GM18505 (cell line): ENCODE data around the gene ALKBH6.

Source experiments
- ATAC-seq: cut with Tn5 transposase; IDR thresholded peaks from one replicate; pipeline ENCODE4 v1.9.1; 2021; ENCODE audit not compliant: unreplicated experiment
- POLR2A ChIP-seq: IDR thresholded peaks from 4 replicates; pipeline ENCODE4 v1.6.1; 2011; ENCODE audit warnings: borderline replicate concordance; ENCODE audit not compliant: insufficient read depth, insufficient read length; ENCODE audit errors: extremely low read depth

Gene ALKBH6

DNA sequence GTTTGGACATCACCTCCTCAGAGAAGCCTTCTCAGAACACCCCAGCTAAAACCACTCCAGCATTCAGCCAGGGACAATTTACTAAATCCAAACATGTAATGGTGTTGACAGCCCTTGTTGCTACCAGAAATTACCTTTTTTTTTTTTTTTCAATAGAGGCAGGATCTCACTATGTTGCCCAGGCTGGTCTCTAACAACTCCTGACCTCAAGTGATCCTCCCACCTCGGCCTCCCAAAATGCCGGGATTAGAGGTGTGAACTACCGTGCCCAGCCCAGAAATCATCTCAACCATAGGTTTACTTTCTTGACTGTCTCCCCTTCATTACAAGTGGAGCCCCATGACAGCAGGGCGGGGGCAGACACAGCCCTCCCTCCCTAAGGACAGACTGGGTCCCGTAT lies 9.4 kb upstream of the ALKBH6 start:
- no peak for ATAC-seq
- TF ChIP-seq POLR2A, result no peak

DNA sequence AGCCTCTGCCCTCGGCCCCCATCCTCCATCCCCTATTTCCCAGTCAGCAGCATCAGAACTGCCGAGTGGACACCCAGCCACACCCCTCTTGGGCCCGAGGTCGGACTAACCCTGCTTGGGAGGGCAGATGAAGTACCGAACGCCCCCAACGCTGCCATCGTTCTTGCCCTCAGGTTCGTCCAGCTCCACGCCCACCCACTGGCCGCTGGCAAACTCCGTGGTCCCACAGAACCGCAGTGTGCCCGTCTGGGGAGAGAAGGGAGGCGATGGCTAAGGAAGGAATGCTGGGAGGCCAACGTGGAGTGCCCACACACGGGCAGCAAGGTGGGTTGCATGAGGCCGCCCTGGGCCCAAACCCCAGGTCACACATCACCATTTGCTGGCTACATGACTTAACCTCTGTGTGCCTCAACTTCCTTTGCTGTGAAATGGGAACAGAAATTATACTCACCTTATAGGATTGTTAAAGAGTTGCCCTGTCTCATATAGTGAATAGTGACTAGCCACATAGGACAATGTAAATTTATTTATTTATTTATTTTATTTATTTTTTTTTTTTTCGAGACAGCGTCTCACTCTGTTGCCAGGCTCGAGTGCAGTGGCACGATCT lies 5.2 kb upstream of the ALKBH6 start:
- ATAC-seq, result no peak
- no peak for TF ChIP-seq POLR2A

DNA sequence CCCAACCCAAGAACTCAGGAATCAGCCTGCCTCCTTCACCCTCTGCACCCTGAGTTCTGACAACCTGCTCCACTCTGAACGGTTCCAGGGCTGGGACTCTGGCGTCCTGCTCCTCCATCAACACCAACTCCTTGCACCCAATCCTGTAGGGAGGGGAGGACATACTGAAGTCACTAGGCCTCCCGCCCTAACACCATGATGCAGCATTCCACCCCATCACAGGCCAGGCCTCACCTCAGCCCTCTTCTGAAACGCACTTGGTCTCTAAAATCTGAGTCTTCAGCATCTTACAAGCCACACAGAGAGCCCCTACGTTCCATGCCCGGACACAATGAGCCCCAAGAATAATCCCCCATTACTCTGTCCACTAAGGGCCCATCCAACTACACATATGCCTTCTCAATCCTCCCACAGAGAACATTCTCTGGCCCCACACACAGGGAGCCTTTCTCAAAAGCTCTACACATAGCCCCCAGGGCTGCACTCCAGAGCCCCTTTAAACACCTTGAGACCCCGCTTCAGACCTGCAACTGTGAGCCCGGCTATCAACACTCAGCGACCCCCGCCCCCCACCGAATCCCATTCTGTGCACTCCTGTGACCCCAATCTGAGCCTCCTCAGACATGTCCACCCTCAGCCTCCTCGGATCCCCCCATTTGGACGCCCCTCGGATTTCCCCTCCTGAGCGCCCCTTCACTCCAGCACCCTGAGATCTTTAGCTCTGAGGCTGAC lies 567 bp downstream of the ALKBH6 start:
- no peak for ATAC-seq
- no peak for TF ChIP-seq POLR2A

DNA sequence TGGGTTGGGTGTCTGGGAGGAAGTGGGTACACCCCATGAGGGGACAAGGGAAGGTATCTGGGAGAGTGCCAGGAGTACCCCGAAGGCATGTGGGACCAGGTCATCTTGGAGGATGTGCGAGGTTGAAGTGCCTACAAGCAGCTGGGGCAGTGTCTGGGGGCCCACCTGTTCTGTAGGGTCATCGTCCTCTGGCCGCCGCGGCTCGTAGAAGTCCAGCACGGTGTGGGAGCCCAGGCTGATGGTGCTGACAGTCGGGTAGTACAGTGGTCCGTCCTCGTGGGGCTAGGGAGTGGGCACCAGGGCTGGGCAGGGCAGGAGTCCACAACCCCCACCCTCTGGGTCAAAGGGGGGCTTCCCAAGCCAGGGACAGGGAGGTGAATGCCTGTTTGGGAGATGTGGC lies 3.6 kb downstream of the ALKBH6 start:
- TF ChIP-seq POLR2A, result no peak
- ATAC-seq, result no peak

DNA sequence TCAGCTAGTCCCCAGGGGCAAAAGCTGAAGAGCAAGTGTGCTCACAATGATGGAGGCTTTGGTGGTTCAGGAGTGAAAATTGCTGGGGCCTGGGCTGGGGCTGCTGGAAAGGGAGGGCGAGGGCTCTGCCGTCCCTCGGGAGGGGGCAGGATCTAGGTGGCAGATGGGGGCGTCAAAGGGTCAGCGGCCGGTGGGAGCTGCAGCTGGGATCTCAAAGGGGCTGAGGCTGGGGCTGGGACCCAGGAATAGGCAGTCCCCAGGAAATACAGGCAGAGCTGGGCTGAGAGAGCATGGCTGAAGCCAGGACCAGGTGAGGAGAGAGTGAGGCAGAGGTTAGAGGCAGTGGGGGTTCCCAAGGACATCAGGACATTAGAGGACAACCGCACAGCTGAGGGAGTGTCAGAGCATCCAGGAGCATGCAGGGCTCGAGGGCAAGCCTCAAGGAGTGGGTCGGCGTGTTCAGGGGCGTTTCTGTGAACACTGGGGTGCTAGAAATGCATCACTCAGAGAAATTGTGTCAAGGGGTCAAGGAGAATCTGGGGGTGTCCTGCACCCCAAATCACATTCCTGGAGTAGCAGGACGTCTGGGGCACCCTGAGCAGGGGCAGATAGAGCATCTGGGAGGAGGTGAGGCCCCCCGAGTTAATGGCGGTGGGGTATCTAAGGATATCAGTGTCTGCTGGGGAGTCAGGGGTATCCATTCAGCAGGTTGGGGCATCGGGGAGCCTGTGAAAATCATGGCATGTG lies 4.2 kb downstream of the ALKBH6 start:
- ATAC-seq, result no peak
- TF ChIP-seq POLR2A, result no peak

DNA sequence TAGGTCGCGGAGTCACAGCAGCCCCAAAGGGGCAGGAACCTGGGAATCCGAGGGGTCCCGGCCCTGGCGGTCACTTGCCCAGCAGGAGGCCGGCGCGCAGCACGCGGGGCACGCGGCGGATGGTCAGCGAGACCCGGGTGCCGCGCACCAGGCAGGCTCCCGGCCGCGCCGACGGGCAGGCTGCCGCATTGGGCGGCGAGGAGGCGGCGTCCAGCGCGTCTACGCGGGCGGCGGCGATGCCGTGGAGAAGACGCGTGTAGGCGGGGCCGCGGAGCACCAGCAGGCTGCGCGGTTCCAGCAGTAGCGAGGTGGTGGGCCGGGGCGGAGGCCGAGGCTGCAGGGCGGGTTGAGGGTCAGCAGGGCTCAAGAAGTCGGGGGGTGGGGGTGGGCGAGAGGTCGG lies 4.8 kb downstream of the ALKBH6 start:
- no peak for ATAC-seq
- TF ChIP-seq POLR2A, result peak; percentile 28

DNA sequence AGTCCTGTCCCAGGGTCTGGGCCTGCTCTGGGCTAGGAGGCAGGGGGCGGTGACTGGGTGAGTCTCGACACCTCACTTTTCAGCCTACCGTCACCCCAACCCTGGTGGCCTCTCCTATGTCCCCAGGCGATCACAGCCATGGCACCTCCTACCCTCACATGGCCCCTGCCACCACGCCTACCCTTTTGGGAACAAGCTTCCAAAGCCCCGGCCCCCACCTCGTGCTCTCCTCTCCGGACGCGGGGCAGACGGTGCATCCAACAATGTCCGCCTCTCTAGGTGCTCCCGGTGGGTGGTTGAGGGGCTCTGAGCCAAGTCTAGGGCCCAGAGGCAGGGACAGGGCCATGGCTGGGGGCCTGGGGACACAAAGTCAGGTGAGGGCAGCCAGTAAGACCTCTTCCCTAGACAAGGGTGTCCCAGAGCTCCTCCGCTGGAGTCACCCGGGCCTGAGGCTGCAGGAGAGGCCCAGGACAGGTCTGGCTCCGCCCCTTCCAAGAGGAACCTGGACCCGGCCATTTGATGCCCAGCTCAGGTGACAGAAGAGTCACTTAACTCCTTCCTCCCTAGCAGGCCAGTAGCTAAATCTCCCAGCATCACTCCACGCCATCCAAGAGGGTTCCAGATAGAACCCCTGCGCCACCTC lies 5.6 kb downstream of the ALKBH6 start, which contains the start of gene SYNE4:
SYNE4 (minus strand) TSS at position 478 of the 643 bp plus-strand sequence; CDS start at position 346, 132 bp downstream.
- ATAC-seq, result no peak
- no peak for TF ChIP-seq POLR2A

DNA sequence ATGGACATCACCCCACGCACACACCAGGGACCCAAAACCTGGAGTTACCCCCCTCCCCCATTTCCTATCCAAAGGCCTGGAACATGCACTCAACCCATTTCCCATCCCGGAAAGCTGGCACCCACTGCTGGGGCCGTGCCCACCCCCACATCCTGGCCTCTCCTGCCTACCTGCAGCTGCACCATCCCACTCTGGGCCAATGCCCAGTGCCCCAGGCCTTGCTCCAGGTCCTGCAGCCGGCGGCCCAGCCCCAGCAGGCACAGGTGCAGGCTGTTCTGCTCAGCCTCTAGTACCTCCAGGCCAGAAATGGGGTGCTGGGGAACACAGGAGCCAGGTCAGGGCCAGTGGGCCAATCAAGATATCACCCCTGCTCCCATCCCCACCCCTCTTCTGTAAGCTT lies 7.1 kb downstream of the ALKBH6 start:
- TF ChIP-seq POLR2A, result no peak
- ATAC-seq, result no peak

DNA sequence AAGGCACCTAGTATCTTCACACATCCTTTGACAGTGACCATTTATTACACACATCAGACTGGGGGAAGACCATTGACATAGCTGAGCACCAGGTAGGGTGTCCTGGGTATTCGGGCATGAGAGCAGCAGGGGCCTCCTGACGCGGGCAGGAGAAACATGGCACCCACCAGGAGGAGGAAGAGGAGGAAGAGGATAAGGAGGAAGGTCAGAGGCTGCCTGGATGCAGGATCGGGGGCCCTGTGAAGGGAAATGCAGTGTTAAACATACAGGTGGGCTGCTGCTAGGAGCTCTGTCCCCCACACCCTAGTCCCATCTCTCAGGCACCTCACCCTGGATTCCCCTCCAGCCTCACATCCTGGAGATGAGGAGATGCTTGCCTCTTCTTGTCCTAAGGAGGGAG lies 10.7 kb downstream of the ALKBH6 start:
- TF ChIP-seq POLR2A, result no peak
- no peak for ATAC-seq

DNA sequence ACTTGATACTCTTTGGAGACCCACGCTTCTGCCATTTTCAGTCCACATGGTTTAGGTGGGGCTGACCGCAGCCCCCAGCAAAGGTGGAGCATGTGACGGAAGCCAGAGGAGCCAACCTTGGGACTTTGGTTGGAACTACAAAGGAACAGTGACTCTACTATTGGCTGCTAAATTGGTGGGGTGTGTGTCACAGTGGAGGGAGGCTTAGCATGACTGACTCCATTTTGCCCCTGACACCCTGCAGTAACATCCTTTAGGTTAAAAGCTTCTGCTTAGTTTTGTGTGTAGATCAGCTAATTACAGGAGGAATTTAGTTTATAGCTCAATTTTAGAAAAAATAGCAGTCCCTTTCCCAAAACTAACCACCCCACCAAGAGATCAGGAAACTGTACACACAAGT lies 12.4 kb downstream of the ALKBH6 start:
- TF ChIP-seq POLR2A, result no peak
- no peak for ATAC-seq

DNA sequence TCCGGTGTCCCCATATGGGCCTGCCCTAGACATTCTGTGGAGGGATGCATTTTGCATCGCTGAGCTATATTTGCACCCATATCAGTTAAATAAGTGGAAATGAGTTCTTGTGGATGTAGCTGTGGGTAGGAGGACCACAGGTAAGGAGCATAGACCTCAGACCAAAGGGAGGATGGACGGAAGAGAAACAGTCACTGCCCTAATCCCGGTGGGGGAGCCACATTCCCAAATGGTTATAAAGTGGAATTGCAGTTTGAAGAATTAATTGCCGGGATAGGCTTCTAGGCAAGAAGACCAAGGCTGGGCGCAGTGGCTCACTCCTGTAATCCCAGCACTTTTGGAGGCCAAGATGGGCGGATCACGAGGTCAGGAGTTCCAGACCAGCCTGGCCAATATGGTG lies 17.2 kb downstream of the ALKBH6 start:
- ATAC-seq, result no peak
- no peak for TF ChIP-seq POLR2A

DNA sequence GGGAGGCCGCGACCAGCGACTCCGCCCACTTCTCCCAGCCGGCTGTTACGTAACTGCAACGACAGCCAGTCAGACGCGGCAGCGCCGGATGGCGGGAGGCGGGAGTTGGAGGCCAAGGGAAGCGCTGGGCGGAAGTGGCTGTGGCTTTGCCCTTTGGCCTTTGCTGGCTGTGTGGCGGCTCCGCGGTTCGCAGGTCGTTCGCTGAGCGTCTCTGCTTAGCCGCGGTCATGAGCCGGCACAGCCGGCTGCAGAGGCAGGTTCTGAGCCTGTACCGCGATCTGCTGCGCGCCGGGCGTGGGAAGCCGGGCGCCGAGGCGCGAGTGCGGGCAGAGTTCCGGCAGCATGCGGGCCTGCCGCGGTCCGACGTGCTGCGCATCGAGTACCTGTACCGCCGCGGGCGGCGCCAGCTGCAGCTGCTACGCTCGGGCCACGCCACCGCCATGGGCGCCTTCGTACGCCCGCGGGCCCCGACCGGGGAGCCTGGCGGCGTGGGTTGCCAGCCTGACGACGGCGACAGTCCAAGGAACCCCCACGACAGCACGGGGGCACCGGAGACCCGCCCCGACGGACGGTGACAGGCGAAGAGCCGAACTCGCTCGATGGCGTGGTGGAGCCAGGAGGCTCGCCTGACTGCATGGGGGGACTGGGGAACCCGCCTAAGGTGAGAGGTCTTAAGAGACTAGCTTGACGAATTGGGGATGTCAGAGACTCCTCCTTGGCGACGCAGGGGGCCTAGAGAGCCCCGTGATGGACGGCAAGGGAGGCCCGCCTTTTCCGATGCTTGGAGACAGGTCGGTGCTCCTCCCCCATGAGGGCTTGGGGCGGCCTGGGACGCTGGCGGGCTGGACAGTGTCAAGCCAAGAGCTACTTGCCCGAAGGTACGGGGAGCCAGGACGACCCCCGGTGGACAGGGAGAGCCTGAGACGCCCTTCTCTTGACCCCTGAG lies 18.7 kb downstream of the ALKBH6 start, which contains the start of gene SDHAF1:
SDHAF1 (plus strand) TSS at position 141 of the 946 bp plus-strand sequence; CDS start at position 228, 87 bp downstream.
- peak; percentile 90 for TF ChIP-seq POLR2A
- ATAC-seq, result peak; percentile 69

DNA sequence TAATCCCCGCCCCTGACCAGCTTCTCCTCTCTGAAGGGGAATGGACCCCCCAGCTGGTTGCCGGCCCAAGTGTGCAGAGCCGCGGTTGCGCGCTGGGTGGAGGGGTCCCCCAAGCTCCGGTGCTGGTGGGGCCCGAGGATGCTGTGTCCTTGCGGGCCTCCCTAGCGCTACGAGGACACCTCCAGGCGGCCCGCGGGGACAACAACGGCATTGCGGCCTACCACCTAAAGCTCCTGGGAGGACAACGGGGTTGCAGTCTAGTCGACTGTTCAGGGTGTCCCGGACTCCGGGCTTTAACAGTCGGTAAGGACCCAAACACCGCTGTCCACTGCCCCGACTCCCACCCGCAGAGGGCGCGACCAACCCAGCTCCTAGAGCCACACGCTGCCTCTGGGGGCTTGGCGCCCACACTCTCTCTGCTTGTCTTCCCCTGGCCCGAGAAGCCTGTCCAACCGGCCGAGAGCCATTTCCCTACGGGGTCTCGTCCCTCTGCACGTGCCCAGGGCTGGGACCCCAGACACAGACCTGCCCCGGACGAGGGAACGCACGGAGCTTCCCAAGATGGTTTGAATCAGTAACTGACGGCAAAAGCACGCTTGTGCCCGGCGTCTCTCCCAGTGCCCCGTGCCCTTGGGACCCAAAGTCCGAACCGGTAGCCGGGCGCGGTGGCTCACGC lies 20.0 kb downstream of the ALKBH6 start:
- TF ChIP-seq POLR2A, result no peak
- no peak for ATAC-seq
